ENCODE data around the gene ELAC2. TPM values are rescaled to one million over a fixed set of nuclear protein-coding genes. Genes with fewer than 3 reads are reported as not detected.

The ELAC2 gene
- total and polyA plus RNA-seq, 10 of the 15 experiments (the other 5 are each of a cell fraction or from before 2014, with no cell fraction given): 5.1 to 146 (median 79.4) TPM

GRCh38 chr17:13047011-13047606, 29.3 kb upstream of the ELAC2 start:
- CTCF ChIA-PET: interaction anchor here (1.6 to 4.9 kb wide), 2 partner anchors 17 to 18 kb away, joined by 3 to 27 read pairs; no protein-coding TSS in a partner anchor
- ATAC-seq (no peak), FAIRE-seq (no peak), DNase-seq (ENCODE audit: low read depth, low spot score) (no peak)
- SMC1A ChIA-PET (ENCODE audit: uncharacterized antibody, unreplicated experiment): interaction anchor here (0.9 kb wide), 1 partner anchor 26 kb away, joined by 3 read pairs; no protein-coding TSS in a partner anchor
- Histone ChIP-seq H3K9ac (ENCODE audit: control insufficient read depth, insufficient read depth, low read length) (no peak overlapping the region), H3K36me3 (ENCODE audit: control insufficient read depth in 2 of 2, insufficient read depth in 2 of 2, low read length in 1 of 2) (no peaks in the 10 kb centered on the region), H3K27ac (ENCODE audit: control insufficient read depth, insufficient read depth) (no peak overlapping the region), H3K9me3 (replicated peaks; ENCODE audit: control insufficient read depth, insufficient read depth, low read length) (no peaks in the 10 kb centered on the region), H3K79me2 (ENCODE audit: control insufficient read depth, insufficient read depth, low read length) (no peaks in the 10 kb centered on the region), H3K4me2 (ENCODE audit: control insufficient read depth, insufficient read depth) (no peak overlapping the region), H2AFZ (ENCODE audit: control insufficient read depth, low read depth, low read length) (no peak overlapping the region), H3K4me3 (no peak overlapping the region), H4K20me1 (ENCODE audit: control insufficient read depth, insufficient read depth) (no peaks in the 10 kb centered on the region), H3K27me3 (replicated peaks in 1 of 2; ENCODE audit: control insufficient read depth in 2 of 2, insufficient read depth in 2 of 2, low read length in 1 of 2) (no peaks in the 10 kb centered on the region), H3K4me1 (ENCODE audit: control insufficient read depth, insufficient read depth, low read length) (no peaks in the 10 kb centered on the region)
- BruUV-seq (replicated peaks): no TSS peak
- intact Hi-C loops (cut with micrococcal nuclease; ENCODE audit: unreplicated experiment): no loop called here
- TF ChIP-seq PAX5 (IDR thresholded peaks at IDR 0.05; ENCODE audit: borderline replicate concordance, low read depth, low read length) (no peak), ZBTB11 (CRISPR knock-in tag; IDR thresholded peaks at IDR 0.05) (no peak)
- RAD21 ChIA-PET (ENCODE audit: unreplicated experiment): no interaction called here
- WGBS (ENCODE audit: insufficient coverage, insufficient replicate concordance, low lambda C conversion rate, missing lambda C conversion rate): 50% methylated on average over 16 of the region's 16 CpGs
- POLR2A ChIA-PET: no interaction called here
- in situ Hi-C loops (cut with MboI): no loop called here

GRCh38 chr17:13046361-13046760, 28.5 kb upstream of the ELAC2 start:
- in situ Hi-C loops (cut with MboI): no loop called here
- ATAC-seq (no peak), FAIRE-seq (no peak), DNase-seq (ENCODE audit: low read depth, low spot score) (no peak)
- ChIA-PET RAD21 (ENCODE audit: unreplicated experiment) (no interaction called here), POLR2A (no interaction called here), CTCF (interaction anchor here (1.0 to 1.6 kb wide), 2 partner anchors 17 to 18 kb away, joined by 3 read pairs; no protein-coding TSS in a partner anchor), SMC1A (ENCODE audit: uncharacterized antibody, unreplicated experiment) (no interaction called here)
- Histone ChIP-seq H4K20me1 (ENCODE audit: control insufficient read depth, insufficient read depth) (no peaks in the 10 kb centered on the region), H3K4me2 (ENCODE audit: control insufficient read depth, insufficient read depth) (no peak overlapping the region), H3K27ac (ENCODE audit: control insufficient read depth, insufficient read depth) (no peak overlapping the region), H3K79me2 (ENCODE audit: control insufficient read depth, insufficient read depth, low read length) (no peaks in the 10 kb centered on the region), H3K36me3 (ENCODE audit: control insufficient read depth in 2 of 2, insufficient read depth in 2 of 2, low read length in 1 of 2) (no peaks in the 10 kb centered on the region), H3K4me3 (no peak overlapping the region), H2AFZ (ENCODE audit: control insufficient read depth, low read depth, low read length) (no peak overlapping the region), H3K4me1 (ENCODE audit: control insufficient read depth, insufficient read depth, low read length) (no peaks in the 10 kb centered on the region), H3K9ac (ENCODE audit: control insufficient read depth, insufficient read depth, low read length) (no peak overlapping the region), H3K27me3 (replicated peaks in 1 of 2; ENCODE audit: control insufficient read depth in 2 of 2, insufficient read depth in 2 of 2, low read length in 1 of 2) (no peaks in the 10 kb centered on the region), H3K9me3 (replicated peaks; ENCODE audit: control insufficient read depth, insufficient read depth, low read length) (no peaks in the 10 kb centered on the region)
- 53% methylated on average over 12 of the region's 12 CpGs for WGBS (ENCODE audit: insufficient coverage, insufficient replicate concordance, low lambda C conversion rate, missing lambda C conversion rate)
- no TSS peak for BruUV-seq (replicated peaks)
- intact Hi-C loops (cut with micrococcal nuclease; ENCODE audit: unreplicated experiment): no loop called here
- TF ChIP-seq GABPA (IDR thresholded peaks at IDR 0.05; ENCODE audit: low read depth): no peak
- TF ChIP-seq TCF12 (IDR thresholded peaks at IDR 0.05; ENCODE audit: low read depth, low read length): no peak
- TF ChIP-seq HDGF (IDR thresholded peaks at IDR 0.05): no peak
- TF ChIP-seq ZSCAN29 (IDR thresholded peaks at IDR 0.05): no peak
- TF ChIP-seq STAT1 (conservative IDR thresholded peaks at IDR 0.05): no peak
- no peak for TF ChIP-seq ASH2L (IDR thresholded peaks at IDR 0.05; ENCODE audit: borderline replicate concordance, low read depth)
- TF ChIP-seq NFIC (IDR thresholded peaks at IDR 0.05; ENCODE audit: low read depth, low read length): no peak
- TF ChIP-seq SPI1 (IDR thresholded peaks at IDR 0.05; ENCODE audit: borderline replicate concordance, insufficient read depth, low read depth, low read length): no peak
- TF ChIP-seq, protein P1, sequence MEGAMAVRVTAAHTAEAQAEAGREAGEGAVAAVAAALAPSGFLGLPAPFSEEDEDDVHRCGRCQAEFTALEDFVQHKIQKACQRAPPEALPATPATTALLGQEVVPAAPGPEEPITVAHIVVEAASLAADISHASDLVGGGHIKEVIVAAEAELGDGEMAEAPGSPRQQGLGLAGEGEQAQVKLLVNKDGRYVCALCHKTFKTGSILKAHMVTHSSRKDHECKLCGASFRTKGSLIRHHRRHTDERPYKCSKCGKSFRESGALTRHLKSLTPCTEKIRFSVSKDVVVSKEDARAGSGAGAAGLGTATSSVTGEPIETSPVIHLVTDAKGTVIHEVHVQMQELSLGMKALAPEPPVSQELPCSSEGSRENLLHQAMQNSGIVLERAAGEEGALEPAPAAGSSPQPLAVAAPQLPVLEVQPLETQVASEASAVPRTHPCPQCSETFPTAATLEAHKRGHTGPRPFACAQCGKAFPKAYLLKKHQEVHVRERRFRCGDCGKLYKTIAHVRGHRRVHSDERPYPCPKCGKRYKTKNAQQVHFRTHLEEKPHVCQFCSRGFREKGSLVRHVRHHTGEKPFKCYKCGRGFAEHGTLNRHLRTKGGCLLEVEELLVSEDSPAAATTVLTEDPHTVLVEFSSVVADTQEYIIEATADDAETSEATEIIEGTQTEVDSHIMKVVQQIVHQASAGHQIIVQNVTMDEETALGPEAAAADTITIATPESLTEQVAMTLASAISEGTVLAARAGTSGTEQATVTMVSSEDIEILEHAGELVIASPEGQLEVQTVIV (IDR thresholded peaks at IDR 0.05; ENCODE audit: borderline replicate concordance, partially characterized antibody): no peak
- no peak for TF ChIP-seq RAD21 (IDR thresholded peaks at IDR 0.05; ENCODE audit: insufficient read depth, low read depth, low read length)

All from GM12878 (cell line).